Transverse colon (tissue), 4 donors: ENCODE data around the gene FTCDNL1.

Experiments used
- CTCF ChIP-seq, 5 experiments: fragments of 200-600 bp in 3 of 5; fragments of 450-650 bp in 2 of 5; sonication (generic) in 3 of 5; IDR thresholded peaks; 1 replicate in 2 of 5; 2 replicates in 3 of 5; pipeline ENCODE4 v1.5.1; 2016 to 2017; ENCODE audit warnings: antibody characterized with exemption in 5 of 5, inconsistent platforms in 3 of 5, mild to moderate bottlenecking in 2 of 5, moderate library complexity in 1 of 5
- EP300 ChIP-seq: sonication (generic); formaldehyde crosslinking; IDR thresholded peaks from one replicate; pipeline ENCODE4 v1.6.1; 2017; ENCODE audit warnings: antibody characterized with exemption, low read depth
- POLR2A ChIP-seq: fragments of 450-650 bp; IDR thresholded peaks from one replicate; pipeline ENCODE4 v1.6.1; 2016; ENCODE audit warnings: antibody characterized with exemption, mild to moderate bottlenecking, moderate library complexity
- POLR2AphosphoS5 ChIP-seq, 3 donors: sonication (generic); formaldehyde crosslinking; IDR thresholded peaks; one replicate each; pipeline ENCODE4 v1.6.1; 2016; ENCODE audit warnings: antibody characterized with exemption in 3 of 3

DNA sequence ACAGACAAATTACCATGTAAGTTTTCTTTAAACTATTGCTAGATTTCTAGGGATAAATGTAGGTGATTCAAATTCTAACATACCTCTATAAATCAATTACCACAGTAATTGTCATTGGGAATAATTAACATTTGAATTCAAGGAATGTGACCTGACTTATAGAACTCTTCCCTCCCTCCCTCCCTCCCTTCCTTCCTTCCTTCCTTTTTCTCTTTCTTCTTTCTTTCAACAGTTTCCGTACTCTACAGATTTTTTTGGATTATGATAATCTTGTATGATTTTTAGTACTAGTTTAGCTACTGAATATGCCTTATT is 18.2 kb upstream of the FTCDNL1 start:
- TF ChIP-seq CTCF (IDR thresholded peaks at IDR 0.05) (no peak), POLR2A (no peak), POLR2AphosphoS5 (IDR thresholded peaks at IDR 0.05) (no peak), EP300 (no peak)
